Measurements from ENCODE around the gene SEMA5B. TPM values are rescaled to one million over a fixed set of nuclear protein-coding genes. Genes with fewer than 3 reads are reported as not detected.
A peak's percentile ranks its signal among the peaks of the same experiment; 100 is the strongest.

Gene SEMA5B
- total and polyA plus RNA-seq, 4 donors, result 0.20 to 1.1 (median 0.23) TPM

DNA sequence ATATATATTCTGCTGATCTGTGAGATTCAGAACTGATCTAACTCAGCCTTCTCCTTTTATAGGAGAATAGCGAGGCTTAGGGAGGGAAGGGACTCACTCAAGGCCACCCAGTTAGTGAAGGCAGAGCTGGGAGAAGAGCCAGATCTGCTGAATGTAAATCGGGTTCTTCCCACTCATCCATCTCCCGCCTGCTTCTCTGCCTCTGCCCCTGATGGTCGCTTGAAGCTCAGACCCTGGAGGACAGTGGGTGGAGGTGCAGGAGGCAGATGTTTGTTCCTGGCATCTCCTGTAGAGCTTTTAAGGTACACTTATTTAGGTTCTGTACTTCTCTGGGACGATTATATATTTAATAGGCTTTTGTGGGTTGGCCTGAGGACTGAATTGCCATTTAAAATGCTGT is 43.6 kb upstream of the SEMA5B start:
- Histone ChIP-seq H3K27me3 (ENCODE audit: control insufficient read depth in 4 of 4, insufficient read depth in 4 of 4, low read length in 3 of 4) (no peaks in the 10 kb centered on the region), H3K36me3 (ENCODE audit: control insufficient read depth in 4 of 4, insufficient read depth in 3 of 4, low read depth in 1 of 4, low read length in 3 of 4) (no peaks in the 10 kb centered on the region), H3K9me3 (ENCODE audit: control insufficient read depth in 4 of 4, low read length in 3 of 4) (no peaks in the 10 kb centered on the region), H3K4me1 (ENCODE audit: control insufficient read depth in 4 of 4, insufficient read depth in 4 of 4, low read length in 3 of 4) (peaks cover 13 to 72% (median 53%) of the 10 kb centered on the region in 4 donors), H3K27ac (ENCODE audit: low read depth in 1 of 2, low read length in 2 of 2) (peak overlapping the region; percentile 8 to 27), H3K9ac (ENCODE audit: low read depth in 1 of 2, low read length in 2 of 2) (peak overlapping the region in 1 of 2 donors; percentile 24), H3K4me3 (ENCODE audit: low read depth in 1 of 3, low read length in 3 of 3) (no peak overlapping the region)
- DNase-seq (ENCODE audit: low spot score), result no peak
- 54% methylated on average over 5 of the region's 5 CpGs for whole genome bisulfite sequencing
- TF ChIP-seq JUND (IDR thresholded peaks at IDR 0.05) (no peak), NR2F2 (IDR thresholded peaks at IDR 0.05) (no peak), SP1 (IDR thresholded peaks at IDR 0.05) (no peak), HNF4G (IDR thresholded peaks at IDR 0.05) (no peak), GABPA (IDR thresholded peaks at IDR 0.05 in 1 of 2, conservative IDR thresholded peaks at IDR 0.05 in 1 of 2) (no peak), RAD21 (IDR thresholded peaks at IDR 0.05) (no peak), TAF1 (conservative IDR thresholded peaks at IDR 0.05) (no peak), HNF4A (conservative IDR thresholded peaks at IDR 0.05) (no peak)
- TF ChIP-seq, protein P1, sequence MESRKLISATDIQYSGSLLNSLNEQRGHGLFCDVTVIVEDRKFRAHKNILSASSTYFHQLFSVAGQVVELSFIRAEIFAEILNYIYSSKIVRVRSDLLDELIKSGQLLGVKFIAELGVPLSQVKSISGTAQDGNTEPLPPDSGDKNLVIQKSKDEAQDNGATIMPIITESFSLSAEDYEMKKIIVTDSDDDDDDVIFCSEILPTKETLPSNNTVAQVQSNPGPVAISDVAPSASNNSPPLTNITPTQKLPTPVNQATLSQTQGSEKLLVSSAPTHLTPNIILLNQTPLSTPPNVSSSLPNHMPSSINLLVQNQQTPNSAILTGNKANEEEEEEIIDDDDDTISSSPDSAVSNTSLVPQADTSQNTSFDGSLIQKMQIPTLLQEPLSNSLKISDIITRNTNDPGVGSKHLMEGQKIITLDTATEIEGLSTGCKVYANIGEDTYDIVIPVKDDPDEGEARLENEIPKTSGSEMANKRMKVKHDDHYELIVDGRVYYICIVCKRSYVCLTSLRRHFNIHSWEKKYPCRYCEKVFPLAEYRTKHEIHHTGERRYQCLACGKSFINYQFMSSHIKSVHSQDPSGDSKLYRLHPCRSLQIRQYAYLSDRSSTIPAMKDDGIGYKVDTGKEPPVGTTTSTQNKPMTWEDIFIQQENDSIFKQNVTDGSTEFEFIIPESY (IDR thresholded peaks at IDR 0.05), result no peak
- TF ChIP-seq, protein P2, sequence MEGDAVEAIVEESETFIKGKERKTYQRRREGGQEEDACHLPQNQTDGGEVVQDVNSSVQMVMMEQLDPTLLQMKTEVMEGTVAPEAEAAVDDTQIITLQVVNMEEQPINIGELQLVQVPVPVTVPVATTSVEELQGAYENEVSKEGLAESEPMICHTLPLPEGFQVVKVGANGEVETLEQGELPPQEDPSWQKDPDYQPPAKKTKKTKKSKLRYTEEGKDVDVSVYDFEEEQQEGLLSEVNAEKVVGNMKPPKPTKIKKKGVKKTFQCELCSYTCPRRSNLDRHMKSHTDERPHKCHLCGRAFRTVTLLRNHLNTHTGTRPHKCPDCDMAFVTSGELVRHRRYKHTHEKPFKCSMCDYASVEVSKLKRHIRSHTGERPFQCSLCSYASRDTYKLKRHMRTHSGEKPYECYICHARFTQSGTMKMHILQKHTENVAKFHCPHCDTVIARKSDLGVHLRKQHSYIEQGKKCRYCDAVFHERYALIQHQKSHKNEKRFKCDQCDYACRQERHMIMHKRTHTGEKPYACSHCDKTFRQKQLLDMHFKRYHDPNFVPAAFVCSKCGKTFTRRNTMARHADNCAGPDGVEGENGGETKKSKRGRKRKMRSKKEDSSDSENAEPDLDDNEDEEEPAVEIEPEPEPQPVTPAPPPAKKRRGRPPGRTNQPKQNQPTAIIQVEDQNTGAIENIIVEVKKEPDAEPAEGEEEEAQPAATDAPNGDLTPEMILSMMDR (IDR thresholded peaks at IDR 0.05; ENCODE audit: low read depth, low read length, missing input control), result no peak
- TF ChIP-seq, protein P3, sequence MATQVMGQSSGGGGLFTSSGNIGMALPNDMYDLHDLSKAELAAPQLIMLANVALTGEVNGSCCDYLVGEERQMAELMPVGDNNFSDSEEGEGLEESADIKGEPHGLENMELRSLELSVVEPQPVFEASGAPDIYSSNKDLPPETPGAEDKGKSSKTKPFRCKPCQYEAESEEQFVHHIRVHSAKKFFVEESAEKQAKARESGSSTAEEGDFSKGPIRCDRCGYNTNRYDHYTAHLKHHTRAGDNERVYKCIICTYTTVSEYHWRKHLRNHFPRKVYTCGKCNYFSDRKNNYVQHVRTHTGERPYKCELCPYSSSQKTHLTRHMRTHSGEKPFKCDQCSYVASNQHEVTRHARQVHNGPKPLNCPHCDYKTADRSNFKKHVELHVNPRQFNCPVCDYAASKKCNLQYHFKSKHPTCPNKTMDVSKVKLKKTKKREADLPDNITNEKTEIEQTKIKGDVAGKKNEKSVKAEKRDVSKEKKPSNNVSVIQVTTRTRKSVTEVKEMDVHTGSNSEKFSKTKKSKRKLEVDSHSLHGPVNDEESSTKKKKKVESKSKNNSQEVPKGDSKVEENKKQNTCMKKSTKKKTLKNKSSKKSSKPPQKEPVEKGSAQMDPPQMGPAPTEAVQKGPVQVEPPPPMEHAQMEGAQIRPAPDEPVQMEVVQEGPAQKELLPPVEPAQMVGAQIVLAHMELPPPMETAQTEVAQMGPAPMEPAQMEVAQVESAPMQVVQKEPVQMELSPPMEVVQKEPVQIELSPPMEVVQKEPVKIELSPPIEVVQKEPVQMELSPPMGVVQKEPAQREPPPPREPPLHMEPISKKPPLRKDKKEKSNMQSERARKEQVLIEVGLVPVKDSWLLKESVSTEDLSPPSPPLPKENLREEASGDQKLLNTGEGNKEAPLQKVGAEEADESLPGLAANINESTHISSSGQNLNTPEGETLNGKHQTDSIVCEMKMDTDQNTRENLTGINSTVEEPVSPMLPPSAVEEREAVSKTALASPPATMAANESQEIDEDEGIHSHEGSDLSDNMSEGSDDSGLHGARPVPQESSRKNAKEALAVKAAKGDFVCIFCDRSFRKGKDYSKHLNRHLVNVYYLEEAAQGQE (IDR thresholded peaks at IDR 0.05), result no peak
- TF ChIP-seq, protein P4, sequence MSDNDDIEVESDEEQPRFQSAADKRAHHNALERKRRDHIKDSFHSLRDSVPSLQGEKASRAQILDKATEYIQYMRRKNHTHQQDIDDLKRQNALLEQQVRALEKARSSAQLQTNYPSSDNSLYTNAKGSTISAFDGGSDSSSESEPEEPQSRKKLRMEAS (IDR thresholded peaks at IDR 0.05), result no peak
- TF ChIP-seq, protein P5, sequence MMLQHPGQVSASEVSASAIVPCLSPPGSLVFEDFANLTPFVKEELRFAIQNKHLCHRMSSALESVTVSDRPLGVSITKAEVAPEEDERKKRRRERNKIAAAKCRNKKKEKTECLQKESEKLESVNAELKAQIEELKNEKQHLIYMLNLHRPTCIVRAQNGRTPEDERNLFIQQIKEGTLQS (IDR thresholded peaks at IDR 0.05), result no peak

DNA sequence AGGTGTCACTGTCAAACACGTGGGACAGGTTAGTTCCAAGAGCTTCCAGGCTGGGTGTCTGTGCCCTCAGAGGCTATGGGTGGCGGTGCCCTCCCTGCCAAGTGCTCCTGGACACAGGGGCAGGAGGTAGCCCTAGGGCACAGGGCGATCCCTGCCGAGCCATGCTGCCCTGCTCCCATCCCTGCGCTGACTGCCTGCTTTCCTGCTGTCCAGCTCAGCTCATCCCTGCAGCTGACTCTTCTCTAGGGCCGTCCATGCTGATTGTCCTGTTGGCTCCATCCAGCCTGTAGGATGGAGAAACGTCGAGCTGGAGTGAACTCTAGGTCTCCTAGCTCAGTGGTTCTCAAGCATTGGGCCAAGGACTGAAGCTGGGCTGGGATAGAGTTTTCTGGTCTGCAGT is 42.9 kb upstream of the SEMA5B start:
- H3K9ac ChIP-seq (ENCODE audit: low read depth in 1 of 2, low read length in 2 of 2), result no peak overlapping the region
- H3K27ac ChIP-seq (ENCODE audit: low read depth in 1 of 2, low read length in 2 of 2), result peak overlapping the region; percentile 3 to 63
- no peaks in the 10 kb centered on the region for H3K36me3 ChIP-seq (ENCODE audit: control insufficient read depth in 4 of 4, insufficient read depth in 3 of 4, low read depth in 1 of 4, low read length in 3 of 4)
- DNase-seq (ENCODE audit: low spot score), result no peak
- no peaks in the 10 kb centered on the region for H3K9me3 ChIP-seq (ENCODE audit: control insufficient read depth in 4 of 4, low read length in 3 of 4)
- H3K4me3 ChIP-seq (ENCODE audit: low read depth in 1 of 3, low read length in 3 of 3), result no peak overlapping the region
- no peaks in the 10 kb centered on the region for H3K27me3 ChIP-seq (ENCODE audit: control insufficient read depth in 4 of 4, insufficient read depth in 4 of 4, low read length in 3 of 4)
- 34% methylated on average over 8 of the region's 8 CpGs for WGBS
- H3K4me1 ChIP-seq (ENCODE audit: control insufficient read depth in 4 of 4, insufficient read depth in 4 of 4, low read length in 3 of 4), result peaks cover 8 to 66% (median 47%) of the 10 kb centered on the region in 4 donors
- TF ChIP-seq, protein P5 (IDR thresholded peaks at IDR 0.05), result no peak
- TF ChIP-seq HNF4A (conservative IDR thresholded peaks at IDR 0.05), result peak; percentile 84 to 93
- TF ChIP-seq, protein P4 (IDR thresholded peaks at IDR 0.05), result peak; percentile 88
- no peak for TF ChIP-seq TAF1 (conservative IDR thresholded peaks at IDR 0.05)
- TF ChIP-seq HNF4G (IDR thresholded peaks at IDR 0.05), result peak; percentile 29
- TF ChIP-seq FOXA1 (IDR thresholded peaks at IDR 0.05), result no peak
- no peak for TF ChIP-seq FOXA2 (IDR thresholded peaks at IDR 0.05)
- TF ChIP-seq SP1 (IDR thresholded peaks at IDR 0.05), result peak; percentile 54
- peak; percentile 47 to 63 for TF ChIP-seq RAD21 (IDR thresholded peaks at IDR 0.05)
- peak in 1 of 2 donors; percentile 20 for TF ChIP-seq JUND (IDR thresholded peaks at IDR 0.05)
- no peak for TF ChIP-seq GABPA (IDR thresholded peaks at IDR 0.05 in 1 of 2, conservative IDR thresholded peaks at IDR 0.05 in 1 of 2)
- TF ChIP-seq, protein P2 (IDR thresholded peaks at IDR 0.05; ENCODE audit: low read depth, low read length, missing input control), result no peak
- no peak for TF ChIP-seq NR2F2 (IDR thresholded peaks at IDR 0.05)
- TF ChIP-seq YY1 (IDR thresholded peaks at IDR 0.05), result peak; percentile 50
- TF ChIP-seq RXRA (IDR thresholded peaks at IDR 0.05), result peak; percentile 85 to 93

Data from liver (tissue), 9 donors.